Neural cell (in vitro differentiated cells): ENCODE results near the gene CCDC102A. TPM values are rescaled to one million over a fixed set of nuclear protein-coding genes. Genes with fewer than 3 reads are reported as not detected.

Experiments used
- H2AFZ ChIP-seq: fragments of 200-600, 300-800 bp; sonication (generic), shearing (Covaris generic); 2 replicates; pipeline ENCODE4 v1.6.0; 2014; ENCODE audit warnings: low read depth, mild to moderate bottlenecking, antibody characterized with exemption, low read length, moderate library complexity
- H3F3A ChIP-seq: fragments of 200-600 bp; shearing (Covaris generic); 2 replicates; pipeline ENCODE4 v1.6.1; 2016; ENCODE audit warnings: mild to moderate bottlenecking, moderate library complexity, mixed read lengths, antibody characterized with exemption, low read length; ENCODE audit not compliant: insufficient read depth, poor library complexity, severe bottlenecking
- H3K27ac ChIP-seq: fragments of 200-600, 300-800 bp; sonication (generic), shearing (Covaris generic); 2 replicates; pipeline ENCODE4 v1.5.1; 2014; ENCODE audit warnings: mild to moderate bottlenecking, low read length, moderate library complexity
- H3K27me3 ChIP-seq: fragments of 300-800, 200-600 bp; sonication (generic), shearing (Covaris generic); 2 replicates; pipeline ENCODE4 v1.6.0; 2014; ENCODE audit warnings: mild to moderate bottlenecking, low read depth, low read length, moderate library complexity; ENCODE audit not compliant: insufficient read depth
- H3K36me3 ChIP-seq: fragments of 300-800, 200-600 bp; sonication (generic), shearing (Covaris generic); 2 replicates; pipeline ENCODE4 v1.5.1; 2014; ENCODE audit warnings: mild to moderate bottlenecking, antibody characterized with exemption, low read length, moderate library complexity; ENCODE audit not compliant: insufficient read depth
- H3K4me2 ChIP-seq: fragments of 300-800, 200-600 bp; sonication (generic), shearing (Covaris generic); 2 replicates; pipeline ENCODE4 v1.6.0; 2014; ENCODE audit warnings: mild to moderate bottlenecking, low read length
- H3K4me3 ChIP-seq: fragments of 300-800, 200-600 bp; sonication (generic), shearing (Covaris generic); 2 replicates; pipeline ENCODE4 v1.5.1; 2014; ENCODE audit warnings: mild to moderate bottlenecking, low read length, moderate library complexity
- H3K79me2 ChIP-seq: fragments of 200-600 bp; shearing (Covaris generic); replicated peaks from 2 replicates; pipeline ENCODE4 v1.6.0; 2014; ENCODE audit warnings: mild to moderate bottlenecking, low read length, moderate library complexity; ENCODE audit not compliant: insufficient read depth
- H3K9ac ChIP-seq: fragments of 300-800, 200-600 bp; sonication (generic), shearing (Covaris generic); 2 replicates; pipeline ENCODE4 v1.6.1; 2016; ENCODE audit warnings: mild to moderate bottlenecking, low read length, mixed read lengths
- H3K9me2 ChIP-seq: fragments of 200-600 bp; shearing (Covaris generic); 2 replicates; pipeline ENCODE4 v1.6.1; 2016; ENCODE audit warnings: mild to moderate bottlenecking, low read length, mixed read lengths; ENCODE audit not compliant: insufficient read depth
- H3K9me3 ChIP-seq: fragments of 200-600, 300-800 bp; sonication (generic), shearing (Covaris generic); 2 replicates; pipeline ENCODE4 v1.6.1; 2016; ENCODE audit warnings: mild to moderate bottlenecking, mixed run types, low read length, moderate library complexity, mixed read lengths
- H4K20me1 ChIP-seq: fragments of 200-600 bp; shearing (Covaris generic); 2 replicates; pipeline ENCODE4 v1.6.1; 2016; ENCODE audit warnings: mild to moderate bottlenecking, mixed run types; ENCODE audit not compliant: insufficient read depth
- CTCF ChIP-seq: fragments of 450-650 bp; IDR thresholded peaks from 2 replicates; pipeline ENCODE4 v1.5.1; 2014; ENCODE audit warnings: antibody characterized with exemption, mild to moderate bottlenecking, moderate library complexity; ENCODE audit not compliant: poor library complexity, severe bottlenecking
- EP300 ChIP-seq: fragments of 450-650 bp; conservative IDR thresholded peaks from 2 replicates; pipeline ENCODE4 v1.6.1; 2014; ENCODE audit warnings: antibody characterized with exemption, mild to moderate bottlenecking, moderate library complexity; ENCODE audit not compliant: poor library complexity, severe bottlenecking
- EZH2 ChIP-seq: fragments of 200-600, 300-800 bp; shearing (Covaris generic), sonication (generic); IDR thresholded peaks from 2 replicates; pipeline ENCODE4 v1.6.1; 2014; ENCODE audit warnings: antibody characterized with exemption, low read length, borderline replicate concordance, mild to moderate bottlenecking; ENCODE audit not compliant: insufficient read depth, poor library complexity, severe bottlenecking
- MXI1 ChIP-seq: fragments of 450-650 bp; conservative IDR thresholded peaks from 2 replicates; pipeline ENCODE4 v1.6.1; 2014; ENCODE audit warnings: antibody characterized with exemption, mild to moderate bottlenecking; ENCODE audit not compliant: poor library complexity, severe bottlenecking
- POLR2AphosphoS5 ChIP-seq: IDR thresholded peaks from 2 replicates; pipeline ENCODE4 v1.6.1; 2012
- RAD21 ChIP-seq: fragments of 450-650 bp; conservative IDR thresholded peaks from 2 replicates; pipeline ENCODE4 v1.6.1; 2014; ENCODE audit warnings: antibody characterized with exemption, mild to moderate bottlenecking, moderate library complexity
- REST ChIP-seq: IDR thresholded peaks from 2 replicates; pipeline ENCODE4 v1.6.1; 2012; ENCODE audit warnings: borderline replicate concordance
- SMC3 ChIP-seq: fragments of 450-650 bp; conservative IDR thresholded peaks from 2 replicates; pipeline ENCODE4 v1.6.1; 2014; ENCODE audit warnings: antibody characterized with exemption, mild to moderate bottlenecking, moderate library complexity; ENCODE audit not compliant: poor library complexity
- TAF1 ChIP-seq: IDR thresholded peaks from 2 replicates; pipeline ENCODE4 v1.6.1; 2012; ENCODE audit warnings: low read depth
- polyA plus RNA-seq: library from polyadenylated mRNA; depleted of rRNA; stranded (reverse); fragments of >200 nt; gene quantifications from 2 replicates; pipeline ENCODE4 v1.2.3, GENCODE V29; 2014

Gene CCDC102A
- polyA plus RNA-seq, 1 donor from 2014 or later: 0.20 TPM

DNA sequence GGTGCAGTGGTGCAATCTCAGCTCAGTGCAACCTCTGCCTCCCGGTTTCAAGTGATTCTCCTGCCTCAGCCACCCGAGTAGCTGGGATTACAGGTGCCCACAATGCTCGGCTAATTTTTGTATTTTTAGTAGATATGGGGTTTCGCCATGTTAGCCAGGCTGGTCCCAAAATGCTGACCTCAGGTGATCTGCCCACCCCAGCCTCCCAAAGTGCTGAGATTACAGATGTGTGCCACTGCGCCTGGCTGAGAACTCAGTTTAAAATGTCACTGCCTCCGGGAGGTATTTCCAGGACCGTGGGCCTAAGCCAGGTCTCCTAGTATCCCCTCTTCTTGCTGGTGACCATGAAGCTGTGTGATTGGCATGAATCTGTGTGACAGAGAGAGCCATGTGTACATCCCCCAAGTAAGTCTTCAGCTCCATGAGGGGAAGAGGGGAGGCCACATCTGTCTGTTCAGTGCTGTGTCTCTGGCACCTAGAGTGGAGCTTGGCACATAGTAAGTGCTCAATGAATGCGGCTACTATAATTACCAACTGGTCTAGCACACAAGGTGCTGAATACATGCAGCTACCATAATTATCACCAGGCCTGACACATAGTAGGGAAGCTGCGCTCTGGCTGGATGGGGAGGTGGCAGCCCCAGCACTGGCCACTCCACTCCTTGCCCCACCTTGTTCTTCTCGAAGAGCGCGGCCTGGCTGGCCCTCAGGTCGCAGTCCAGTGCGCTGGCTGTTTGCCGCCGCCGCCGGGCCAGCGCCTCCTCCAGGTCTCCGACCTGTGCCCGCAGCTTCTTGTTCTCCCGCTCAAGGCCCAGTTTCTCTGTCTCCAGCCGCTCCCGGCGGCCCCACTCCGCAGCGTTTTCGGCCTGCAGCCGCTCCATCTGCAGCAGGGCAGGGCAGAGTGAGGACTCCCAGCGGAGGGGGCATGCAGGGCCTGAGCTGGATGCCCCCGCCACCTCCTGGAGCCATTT, 18.7 kb downstream of the CCDC102A start:
- no peaks in the 10 kb centered on the region for H3K9me3 ChIP-seq
- no peaks in the 10 kb centered on the region for H3K9me2 ChIP-seq
- no peak overlapping the region for H3K4me2 ChIP-seq
- no peak overlapping the region for H3K4me3 ChIP-seq
- no peaks in the 10 kb centered on the region for H3K36me3 ChIP-seq
- H2AFZ ChIP-seq: no peak overlapping the region
- H3K79me2 ChIP-seq: no peaks in the 10 kb centered on the region
- no peaks in the 10 kb centered on the region for H3K27me3 ChIP-seq
- no peak overlapping the region for H3K27ac ChIP-seq
- H3K9ac ChIP-seq: no peak overlapping the region
- H4K20me1 ChIP-seq: no peaks in the 10 kb centered on the region
- no peak for TF ChIP-seq POLR2AphosphoS5
- TF ChIP-seq TAF1: no peak
- no peak for TF ChIP-seq EP300
- no peak for TF ChIP-seq REST
- no peak for TF ChIP-seq EZH2
- no peak for TF ChIP-seq RAD21
- no peak for TF ChIP-seq MXI1
- no peak for TF ChIP-seq CTCF
- no peak for TF ChIP-seq SMC3
- no peaks in the 10 kb centered on the region for H3F3A ChIP-seq

- Histone ChIP-seq H2AFZ (no peak overlapping the region), H3K9me3 (no peaks in the 10 kb centered on the region), H3K4me2 (no peak overlapping the region), H3K4me3 (no peak overlapping the region), H3K9ac (no peak overlapping the region), H3K27me3 (no peaks in the 10 kb centered on the region), H3K36me3 (no peaks in the 10 kb centered on the region), H4K20me1 (no peaks in the 10 kb centered on the region), H3K27ac (no peak overlapping the region), H3K9me2 (no peaks in the 10 kb centered on the region), H3F3A (no peaks in the 10 kb centered on the region), H3K79me2 (no peaks in the 10 kb centered on the region)
- TF ChIP-seq POLR2AphosphoS5 (no peak), SMC3 (no peak), EP300 (no peak), RAD21 (no peak), REST (no peak), CTCF (no peak), MXI1 (no peak)
These were observed 19.6 kb downstream of the CCDC102A start for GRCh38 chr16:57516773-57517172.
